GM19397 (cell line): ENCODE data around the gene ZBTB16.

ENCODE experiments used
- ATAC-seq: cut with Tn5 transposase; IDR thresholded peaks from one replicate; pipeline ENCODE4 v1.9.1; 2021; ENCODE audit warnings: mild to moderate bottlenecking, moderate library complexity; ENCODE audit not compliant: unreplicated experiment

Gene ZBTB16

GRCh38 chr11:114063829-114064201, 4.3 kb downstream of the ZBTB16 start:
- no peak for ATAC-seq

- no peak for ATAC-seq
Measured at GRCh38 chr11:114064216-114064615, 4.7 kb downstream of the ZBTB16 start.

- ATAC-seq: no peak
Measured at GRCh38 chr11:114065094-114065493, 5.6 kb downstream of the ZBTB16 start.

DNA sequence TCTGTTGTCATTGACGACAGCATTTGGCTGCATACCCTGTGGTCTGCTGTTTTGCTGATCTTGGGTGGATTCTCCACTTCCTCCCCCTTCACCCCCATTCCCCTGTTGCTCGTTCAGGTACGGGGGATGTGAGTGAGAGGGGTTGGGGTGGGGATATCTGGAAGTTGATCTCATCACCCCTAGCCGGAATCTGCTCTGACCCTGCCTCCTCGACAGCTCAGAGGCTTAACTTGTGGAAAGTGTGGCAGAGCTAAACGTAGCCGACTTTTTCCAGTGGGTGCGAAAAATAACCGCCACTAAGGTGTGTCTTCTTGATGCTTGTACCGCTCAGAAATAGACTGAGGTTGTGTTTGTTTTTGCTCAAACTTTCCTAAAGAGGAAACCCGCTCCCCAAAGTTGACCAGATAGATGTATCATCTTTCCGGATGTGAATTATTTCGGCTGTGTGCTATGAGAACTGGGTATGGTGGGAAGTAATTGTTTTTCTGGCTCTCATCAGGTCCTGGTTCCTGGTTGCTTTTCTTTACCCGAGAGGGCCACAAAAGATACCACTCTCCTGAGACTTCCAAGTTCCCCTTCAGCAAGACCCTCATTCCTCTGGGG, 6.6 kb downstream of the ZBTB16 start:
- no peak for ATAC-seq

DNA sequence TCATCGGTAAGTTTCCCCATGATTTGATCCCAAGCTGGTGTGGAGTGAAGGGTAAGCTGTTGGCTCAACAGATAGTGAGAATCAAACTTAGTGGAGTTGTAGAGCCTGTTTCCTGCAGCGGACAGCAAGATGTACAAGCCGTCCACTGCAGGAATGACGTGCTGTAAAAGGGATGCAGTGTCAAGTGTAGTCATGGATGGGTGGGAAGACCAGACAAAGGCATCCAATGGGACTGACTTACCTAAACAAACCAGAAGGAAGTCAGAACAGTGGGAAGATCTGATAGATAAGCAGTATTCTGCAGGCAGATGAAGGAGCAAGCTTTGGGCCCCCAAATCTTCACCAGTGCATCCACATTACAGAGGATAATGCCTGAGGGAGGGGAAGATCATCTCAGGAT, 8.8 kb downstream of the ZBTB16 start:
- ATAC-seq: no peak

DNA sequence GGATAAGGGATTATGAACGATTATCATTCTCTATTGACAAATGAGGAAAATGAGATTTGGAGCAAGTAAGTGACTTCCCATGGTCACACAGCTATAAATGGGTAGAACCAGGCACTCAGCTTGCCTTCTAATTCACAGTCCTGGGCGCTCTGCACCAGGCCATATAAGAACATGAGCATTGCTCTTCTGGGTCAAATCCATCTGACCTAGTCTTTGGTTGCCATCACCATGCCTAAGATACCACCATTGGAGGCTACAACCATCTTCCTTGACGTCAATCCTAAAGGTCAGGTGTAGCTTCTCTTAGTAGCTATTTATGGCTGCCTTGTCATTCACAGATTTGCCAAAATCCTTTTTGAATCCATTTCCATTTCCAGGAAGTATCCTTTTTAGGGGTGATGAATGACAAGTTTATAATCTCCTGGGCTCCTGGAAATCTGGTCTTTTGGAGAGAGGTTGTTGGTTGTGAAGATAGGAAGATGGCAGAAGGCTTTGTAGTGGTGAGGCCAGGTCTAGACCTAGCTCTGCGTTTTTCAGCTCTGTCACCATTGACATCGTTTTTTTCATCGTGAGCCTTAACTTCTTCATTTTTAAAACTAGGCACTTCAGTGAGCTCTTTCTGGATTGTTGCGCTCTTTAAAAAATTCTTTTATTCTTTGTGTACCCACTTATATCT, 11.1 kb downstream of the ZBTB16 start:
- ATAC-seq: no peak

DNA sequence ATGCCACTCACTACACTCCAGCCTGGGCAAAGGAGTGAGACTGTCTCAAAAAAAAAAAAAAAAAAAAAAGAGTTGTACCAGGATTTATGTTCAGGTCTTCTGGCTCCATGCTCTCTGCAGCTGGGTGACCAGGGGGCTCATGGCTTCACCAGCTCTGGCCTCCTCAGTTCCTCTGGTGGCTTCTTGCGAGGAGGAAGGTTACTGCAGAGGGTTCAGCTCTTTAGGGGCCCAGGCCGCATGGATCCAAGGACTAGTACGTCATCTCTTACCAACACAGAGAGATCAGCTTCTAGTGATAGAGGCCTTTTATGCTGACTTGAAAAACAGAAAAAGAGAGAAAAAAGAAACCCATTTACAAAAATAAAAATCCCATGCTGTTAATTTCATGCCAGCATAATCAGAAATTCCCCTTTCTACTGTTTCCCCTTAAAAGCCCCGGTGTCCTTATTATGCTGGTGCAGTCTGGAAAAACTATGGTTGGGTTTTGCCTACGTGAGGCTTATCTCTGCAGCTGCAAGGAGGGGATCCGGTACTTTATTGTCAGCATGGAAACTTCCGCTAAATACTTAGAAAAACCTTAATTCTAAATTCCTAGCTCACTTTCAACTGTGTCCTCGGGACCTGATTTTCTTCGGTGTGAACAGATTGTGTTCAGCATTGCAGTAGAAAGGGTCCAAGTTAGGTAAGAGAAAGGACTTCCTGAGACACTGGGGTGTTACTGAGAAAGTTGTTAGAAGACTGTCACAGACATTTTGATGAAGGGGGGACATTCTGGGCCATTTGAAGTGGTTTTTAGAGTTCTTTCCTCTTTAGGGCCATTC, 13.7 kb downstream of the ZBTB16 start:
- ATAC-seq: no peak

DNA sequence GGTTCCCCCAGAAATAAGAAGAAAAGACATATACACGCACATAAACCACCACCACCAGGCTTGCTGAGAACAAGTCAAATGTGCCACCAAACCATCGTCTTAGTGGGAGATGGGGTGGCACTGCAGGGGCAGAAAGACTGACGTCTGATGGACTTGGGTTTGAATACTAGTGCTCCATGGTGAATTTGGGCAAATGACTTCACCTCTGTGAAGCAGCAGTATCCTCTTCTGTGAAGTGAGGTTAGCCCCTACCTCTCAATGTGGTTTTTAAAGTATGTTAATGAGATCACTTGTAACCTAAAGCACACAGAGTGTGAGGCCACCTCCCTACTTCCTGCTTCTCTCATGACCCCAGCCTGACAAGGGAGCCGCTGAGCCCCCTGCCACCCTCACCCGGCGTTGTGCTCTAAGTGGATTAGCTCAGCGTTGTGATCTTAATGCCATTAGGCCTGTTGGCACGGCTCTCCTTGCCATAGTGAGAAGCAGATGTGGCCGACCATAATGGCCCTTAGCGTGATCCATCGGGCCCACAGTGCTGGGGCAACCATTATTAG, 14.4 kb downstream of the ZBTB16 start:
- no peak for ATAC-seq

DNA sequence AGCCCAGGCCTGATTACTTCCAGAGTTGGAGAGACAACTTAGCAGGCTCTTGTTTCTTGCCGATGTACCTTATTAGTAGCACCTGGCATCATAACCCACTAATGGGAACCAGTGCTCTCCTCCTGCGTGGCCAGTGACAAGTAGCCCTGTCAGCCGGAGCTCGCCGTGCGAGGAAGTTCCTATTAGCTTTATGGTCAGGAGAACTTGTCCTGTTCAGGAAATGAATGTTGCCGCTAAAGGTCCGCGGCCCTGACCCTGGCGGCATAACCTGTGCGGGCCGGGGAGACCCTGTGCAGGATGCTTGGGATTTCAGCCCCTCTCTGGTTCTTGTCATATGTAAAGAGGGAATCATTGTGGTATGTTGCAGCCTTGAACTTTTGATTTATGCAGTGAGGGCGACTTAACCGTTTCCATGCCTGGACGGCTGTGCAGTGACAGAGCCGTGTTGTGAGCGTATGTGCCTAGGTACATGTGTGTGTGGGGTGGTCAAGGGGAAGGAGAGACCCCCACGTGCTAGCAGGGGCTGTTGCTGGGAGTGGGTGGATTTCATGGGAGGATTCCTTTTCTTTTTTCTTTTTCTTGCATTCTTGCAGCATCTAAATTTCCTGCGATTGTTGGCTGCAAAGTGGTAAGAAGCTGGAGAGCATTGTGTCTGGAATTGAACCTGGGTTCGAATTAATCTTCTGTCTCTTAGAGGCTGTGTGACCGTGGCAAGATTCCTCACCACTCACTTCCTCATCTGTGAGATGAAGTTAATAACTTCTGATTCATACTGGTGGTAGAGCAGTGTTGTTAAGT, 15.2 kb downstream of the ZBTB16 start:
- ATAC-seq: no peak

DNA sequence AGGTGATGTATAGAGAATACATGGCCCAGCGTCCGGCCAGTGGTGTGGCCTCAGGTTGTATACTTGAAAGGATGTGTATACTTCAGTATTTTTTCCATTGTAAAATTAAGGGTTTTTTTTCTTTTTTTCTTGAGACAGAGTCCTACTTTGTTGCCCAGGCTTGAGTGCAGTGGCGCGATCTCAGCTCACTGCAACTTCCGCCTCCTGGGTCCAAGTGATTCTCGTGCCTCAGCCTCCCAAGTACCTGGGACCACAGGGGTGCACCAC, 15.8 kb downstream of the ZBTB16 start:
- no peak for ATAC-seq

GRCh38 chr11:114075891-114076441, 16.5 kb downstream of the ZBTB16 start:
- no peak for ATAC-seq

GRCh38 chr11:114076921-114077331, 17.4 kb downstream of the ZBTB16 start:
- no peak for ATAC-seq

GRCh38 chr11:114077482-114078305, 18.2 kb downstream of the ZBTB16 start:
- no peak for ATAC-seq

DNA sequence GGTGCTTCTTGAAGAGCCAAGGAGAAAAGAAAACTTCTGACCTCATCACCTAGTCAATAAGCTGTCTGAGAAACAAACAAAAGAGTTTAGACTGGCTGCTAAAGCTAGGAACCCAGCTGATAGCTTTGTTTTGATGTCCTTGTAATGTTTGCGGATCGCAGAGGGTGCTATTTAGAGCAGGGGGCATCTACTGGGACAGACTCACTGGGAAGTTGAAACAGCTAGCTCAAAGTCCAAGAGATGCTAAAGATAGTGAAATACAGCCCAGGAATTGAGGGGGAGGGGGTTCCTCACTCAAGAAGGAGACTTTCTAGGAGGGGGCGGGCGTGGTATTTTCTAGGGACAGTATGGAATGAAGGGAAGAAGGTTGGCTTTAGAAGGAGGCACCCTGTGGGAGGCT, 18.9 kb downstream of the ZBTB16 start:
- no peak for ATAC-seq

DNA sequence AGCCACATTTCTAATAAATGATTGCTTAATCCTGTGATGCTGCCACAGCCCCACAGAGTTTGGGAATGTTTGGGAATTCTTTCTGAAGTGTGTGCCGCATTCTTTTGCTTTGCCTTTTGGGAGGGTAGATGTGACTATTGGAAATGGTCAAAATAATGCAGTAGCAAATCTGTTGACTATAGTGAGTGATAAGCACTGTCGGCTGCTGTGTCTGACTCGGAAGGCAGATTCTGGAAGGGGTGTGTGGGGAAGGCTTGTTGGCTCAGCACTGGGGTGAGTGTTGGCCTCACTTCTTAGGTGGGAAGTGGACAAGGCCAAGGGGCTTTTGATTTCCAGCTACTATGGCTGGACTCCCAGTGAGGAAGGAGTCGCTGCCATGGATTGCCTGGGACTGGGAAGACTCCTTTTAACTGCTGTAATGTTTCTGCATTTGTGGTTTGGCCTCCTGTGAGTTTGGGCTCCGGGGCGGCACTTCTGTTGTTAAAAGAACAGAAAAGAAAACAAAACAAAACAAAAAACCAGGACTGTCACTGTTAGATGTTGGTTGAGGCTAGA, 20.1 kb downstream of the ZBTB16 start:
- no peak for ATAC-seq

GRCh38 chr11:114080219-114080618, 20.7 kb downstream of the ZBTB16 start:
- ATAC-seq: no peak

- ATAC-seq: no peak
Measured at GRCh38 chr11:114080769-114081168, 21.3 kb downstream of the ZBTB16 start.

GRCh38 chr11:114081641-114082414, 22.3 kb downstream of the ZBTB16 start:
- ATAC-seq: no peak

- ATAC-seq: no peak
Measured at GRCh38 chr11:114082415-114082748, 22.9 kb downstream of the ZBTB16 start.
